ENCODE results near the gene SORBS1. TPM values are rescaled to one million over a fixed set of nuclear protein-coding genes. Genes with fewer than 3 reads are reported as not detected.
A peak's percentile ranks its signal among the peaks of the same experiment; 100 is the strongest.

The SORBS1 gene
- total and polyA plus RNA-seq, 8 donors: 34.4 to 713 (median 168) TPM

GRCh38 chr10:95384011-95384704 is 177.0 kb downstream of the SORBS1 start:
- Histone ChIP-seq H3K36me3 (peaks cover 14 to 71% (median 58%) of the 10 kb centered on the region in 4 donors), H3K9me3 (no peaks in the 10 kb centered on the region), H3K4me1 (peaks cover 30 to 92% (median 53%) of the 10 kb centered on the region in 4 donors), H3K4me3 (no peak overlapping the region), H3K27me3 (no peaks in the 10 kb centered on the region), H3K27ac (peak overlapping the region in 2 of 5 donors; percentile 36 to 95)
- intact Hi-C loops (cut with DNase I; ENCODE audit: low total_unique reads): no loop called here
- WGBS, 5 donors: 87 to 94% (median 89%) methylated on average over 9 to 12 of the region's 12 CpGs
- DNase-seq: no peak
- TF ChIP-seq CTCF (IDR thresholded peaks at IDR 0.05) (no peak), POLR2A (IDR thresholded peaks at IDR 0.05) (no peak), EP300 (IDR thresholded peaks at IDR 0.05) (no peak)

DNA sequence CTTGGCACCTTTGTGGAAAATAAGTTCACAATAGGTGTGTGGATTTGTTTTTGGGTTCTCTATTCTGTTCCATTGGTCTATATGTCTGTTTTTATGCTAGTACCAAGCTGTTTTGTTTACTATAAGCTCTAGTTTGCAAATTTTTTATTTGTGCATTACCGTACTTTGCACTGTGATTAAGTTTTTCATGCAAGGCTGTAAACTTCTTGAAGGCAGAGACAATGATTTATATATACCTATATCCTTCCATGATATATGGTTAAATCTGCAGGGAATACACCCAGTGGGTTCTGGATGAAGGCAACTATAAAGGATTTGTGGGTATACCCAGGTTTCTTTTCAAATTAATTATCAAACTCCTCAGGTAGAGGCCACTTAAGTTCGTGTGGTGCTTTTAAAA is 178.6 kb downstream of the SORBS1 start:
- no peaks in the 10 kb centered on the region for H3K27me3 ChIP-seq
- peaks cover 20 to 90% (median 48%) of the 10 kb centered on the region in 4 donors for H3K4me1 ChIP-seq
- peak overlapping the region in 1 of 5 donors; percentile 95 for H3K27ac ChIP-seq
- intact Hi-C loops (cut with DNase I; ENCODE audit: low total_unique reads): no loop called here
- no peak overlapping the region for H3K4me3 ChIP-seq
- no peak for TF ChIP-seq POLR2A (IDR thresholded peaks at IDR 0.05)
- no peak for TF ChIP-seq CTCF (IDR thresholded peaks at IDR 0.05)
- no peak for TF ChIP-seq EP300 (IDR thresholded peaks at IDR 0.05)
- no peak for TF ChIP-seq POLR2AphosphoS5 (IDR thresholded peaks at IDR 0.05)
- peaks cover 14 to 81% (median 64%) of the 10 kb centered on the region in 4 donors for H3K36me3 ChIP-seq
- H3K9me3 ChIP-seq: no peaks in the 10 kb centered on the region
- WGBS, 5 donors: 62 to 74% (median 70%) methylated on average over 2 of the region's 2 CpGs
- no peak for DNase-seq

- Histone ChIP-seq H3K4me3 (no peak overlapping the region), H3K9me3 (no peaks in the 10 kb centered on the region), H3K27me3 (no peaks in the 10 kb centered on the region), H3K4me1 (peaks cover 18 to 90% (median 47%) of the 10 kb centered on the region in 4 donors), H3K27ac (peak overlapping the region in 1 of 5 donors; percentile 95), H3K36me3 (peaks cover 14 to 81% (median 65%) of the 10 kb centered on the region in 4 donors)
- intact Hi-C loops (cut with DNase I; ENCODE audit: low total_unique reads): no loop called here
- DNase-seq: no peak
- TF ChIP-seq CTCF (IDR thresholded peaks at IDR 0.05) (no peak), POLR2A (IDR thresholded peaks at IDR 0.05) (no peak), EP300 (IDR thresholded peaks at IDR 0.05) (no peak)
These were observed 179.0 kb downstream of the SORBS1 start for GRCh38 chr10:95382174-95382573.

DNA sequence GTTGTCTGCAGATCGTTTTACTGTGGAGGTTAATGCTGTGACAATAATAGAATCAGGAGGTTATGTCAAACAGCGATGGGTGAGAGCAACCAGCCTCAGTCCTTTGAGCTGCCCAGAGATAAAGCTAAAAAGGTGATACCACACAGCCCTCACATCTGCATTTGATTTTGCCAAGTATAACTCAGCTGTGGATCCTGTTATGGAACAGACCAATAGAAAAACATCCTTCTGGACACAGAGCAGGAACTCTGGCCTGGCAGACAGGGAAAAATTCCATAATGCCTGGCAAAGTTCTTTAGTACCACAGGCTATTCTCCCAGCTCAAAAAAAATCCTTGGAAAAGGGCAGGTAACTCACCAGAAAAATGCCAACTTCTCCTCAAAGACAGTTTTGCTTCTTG is 183.2 kb downstream of the SORBS1 start:
- intact Hi-C loops (cut with DNase I; ENCODE audit: low total_unique reads): loop anchor here (10.0 kb wide), 1 partner anchor 47 kb away; no protein-coding TSS in a partner anchor
- Histone ChIP-seq H3K36me3 (peaks cover 18 to 78% (median 62%) of the 10 kb centered on the region in 4 donors), H3K4me1 (peaks cover 5 to 72% (median 36%) of the 10 kb centered on the region in 4 donors), H3K27me3 (no peaks in the 10 kb centered on the region), H3K27ac (peak overlapping the region in 4 of 5 donors; percentile 32 to 76 (median 58)), H3K4me3 (no peak overlapping the region), H3K9me3 (no peaks in the 10 kb centered on the region)
- peak in 1 of 3 donors; percentile 43 for TF ChIP-seq POLR2AphosphoS5 (IDR thresholded peaks at IDR 0.05)
- TF ChIP-seq CTCF (IDR thresholded peaks at IDR 0.05): no peak
- no peak for TF ChIP-seq EP300 (IDR thresholded peaks at IDR 0.05)
- 33 to 60% (median 42%) methylated on average over 2 of the region's 2 CpGs for WGBS, 5 donors
- DNase-seq: no peak
